Measurements from ENCODE around the gene FBXO44.

Gene FBXO44

DNA sequence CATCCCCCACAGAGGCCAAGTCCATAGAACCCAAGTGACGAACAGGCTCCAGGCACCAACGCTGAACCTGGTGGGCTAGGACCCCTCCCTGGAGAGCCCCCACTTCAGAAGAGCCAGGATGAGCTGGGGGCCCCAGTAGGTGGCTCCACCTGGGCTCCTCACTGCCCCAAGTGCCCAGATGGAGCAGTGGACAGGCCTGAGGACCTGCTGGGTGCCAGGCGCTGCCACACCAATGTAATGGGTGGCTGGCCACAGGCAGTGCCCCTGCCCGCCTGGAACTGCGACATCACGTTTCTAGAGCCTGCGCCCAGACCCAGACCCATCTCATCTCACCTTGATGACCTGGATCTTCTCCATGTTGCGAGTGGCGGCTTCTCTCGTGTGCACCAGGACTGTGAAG, 20.6 kb downstream of the FBXO44 start:
- H3K4me3 ChIP-seq (ENCODE audit: control insufficient read depth, low read depth, low read length), result no peak overlapping the region
- TF ChIP-seq, protein P1, sequence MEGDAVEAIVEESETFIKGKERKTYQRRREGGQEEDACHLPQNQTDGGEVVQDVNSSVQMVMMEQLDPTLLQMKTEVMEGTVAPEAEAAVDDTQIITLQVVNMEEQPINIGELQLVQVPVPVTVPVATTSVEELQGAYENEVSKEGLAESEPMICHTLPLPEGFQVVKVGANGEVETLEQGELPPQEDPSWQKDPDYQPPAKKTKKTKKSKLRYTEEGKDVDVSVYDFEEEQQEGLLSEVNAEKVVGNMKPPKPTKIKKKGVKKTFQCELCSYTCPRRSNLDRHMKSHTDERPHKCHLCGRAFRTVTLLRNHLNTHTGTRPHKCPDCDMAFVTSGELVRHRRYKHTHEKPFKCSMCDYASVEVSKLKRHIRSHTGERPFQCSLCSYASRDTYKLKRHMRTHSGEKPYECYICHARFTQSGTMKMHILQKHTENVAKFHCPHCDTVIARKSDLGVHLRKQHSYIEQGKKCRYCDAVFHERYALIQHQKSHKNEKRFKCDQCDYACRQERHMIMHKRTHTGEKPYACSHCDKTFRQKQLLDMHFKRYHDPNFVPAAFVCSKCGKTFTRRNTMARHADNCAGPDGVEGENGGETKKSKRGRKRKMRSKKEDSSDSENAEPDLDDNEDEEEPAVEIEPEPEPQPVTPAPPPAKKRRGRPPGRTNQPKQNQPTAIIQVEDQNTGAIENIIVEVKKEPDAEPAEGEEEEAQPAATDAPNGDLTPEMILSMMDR (conservative IDR thresholded peaks at IDR 0.05; ENCODE audit: control insufficient read depth, insufficient read depth, low read depth, low read length), result no peak
- DNase-seq (ENCODE audit: low read depth), result no peak

DNA sequence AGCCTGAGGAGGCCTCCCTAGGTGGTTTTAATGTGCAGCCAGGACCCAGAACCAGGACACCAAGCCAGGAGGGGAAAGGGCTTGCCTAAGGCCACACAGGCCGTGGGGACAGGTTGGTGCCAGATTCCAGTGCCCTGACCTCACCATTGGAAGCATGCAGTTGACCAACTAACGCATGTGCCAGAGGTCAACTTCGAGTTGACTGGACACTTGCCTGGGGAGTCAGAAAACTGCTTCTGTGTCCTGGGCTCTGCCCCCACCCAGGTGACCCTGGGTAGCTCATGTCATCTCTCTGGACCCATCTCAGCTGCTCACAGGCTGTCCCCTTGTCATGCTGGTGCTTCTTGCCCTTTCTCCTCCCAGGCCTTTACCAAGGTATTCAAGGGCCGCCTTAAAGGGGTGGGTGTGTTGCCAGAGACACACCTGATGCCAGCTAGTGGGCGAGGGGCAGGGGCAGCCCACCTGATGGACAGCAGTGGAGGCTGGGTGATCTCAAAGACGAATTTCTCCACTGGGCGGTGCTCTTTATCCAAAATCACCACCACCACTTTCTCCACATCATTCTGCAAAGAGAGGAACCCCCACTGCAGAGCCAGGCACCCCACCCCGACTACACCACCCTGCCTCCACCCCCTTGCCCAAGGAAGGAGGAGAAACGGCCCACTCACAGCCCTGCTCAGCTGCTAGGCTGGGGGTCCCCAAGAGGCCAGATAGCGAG, 21.9 kb downstream of the FBXO44 start:
- no peak for DNase-seq (ENCODE audit: low read depth)
- TF ChIP-seq, protein P1 (conservative IDR thresholded peaks at IDR 0.05; ENCODE audit: control insufficient read depth, insufficient read depth, low read depth, low read length), result no peak
- H3K4me3 ChIP-seq (ENCODE audit: control insufficient read depth, low read depth, low read length), result no peak overlapping the region

DNA sequence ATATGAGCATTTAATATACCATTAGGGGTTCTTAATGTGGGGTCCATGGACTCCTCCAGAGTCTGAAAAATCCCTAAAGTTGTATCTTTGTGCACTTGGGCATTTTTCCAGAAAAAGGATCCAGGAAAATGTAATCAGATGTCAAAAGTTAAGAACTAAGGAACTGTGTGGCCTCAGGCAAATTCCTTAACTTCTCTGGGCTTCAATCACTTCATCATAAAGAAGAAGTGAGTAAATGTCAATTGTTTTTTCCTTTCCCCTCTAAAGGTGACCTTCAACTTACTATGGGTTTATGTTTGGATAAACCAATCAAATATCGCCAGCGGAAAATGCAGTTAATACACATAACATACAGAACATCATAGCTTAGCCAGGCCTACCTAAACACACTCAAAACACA, 23.8 kb downstream of the FBXO44 start:
- no peak for DNase-seq (ENCODE audit: low read depth)
- H3K4me3 ChIP-seq (ENCODE audit: control insufficient read depth, low read depth, low read length), result no peak overlapping the region
- TF ChIP-seq, protein P1 (conservative IDR thresholded peaks at IDR 0.05; ENCODE audit: control insufficient read depth, insufficient read depth, low read depth, low read length), result no peak

DNA sequence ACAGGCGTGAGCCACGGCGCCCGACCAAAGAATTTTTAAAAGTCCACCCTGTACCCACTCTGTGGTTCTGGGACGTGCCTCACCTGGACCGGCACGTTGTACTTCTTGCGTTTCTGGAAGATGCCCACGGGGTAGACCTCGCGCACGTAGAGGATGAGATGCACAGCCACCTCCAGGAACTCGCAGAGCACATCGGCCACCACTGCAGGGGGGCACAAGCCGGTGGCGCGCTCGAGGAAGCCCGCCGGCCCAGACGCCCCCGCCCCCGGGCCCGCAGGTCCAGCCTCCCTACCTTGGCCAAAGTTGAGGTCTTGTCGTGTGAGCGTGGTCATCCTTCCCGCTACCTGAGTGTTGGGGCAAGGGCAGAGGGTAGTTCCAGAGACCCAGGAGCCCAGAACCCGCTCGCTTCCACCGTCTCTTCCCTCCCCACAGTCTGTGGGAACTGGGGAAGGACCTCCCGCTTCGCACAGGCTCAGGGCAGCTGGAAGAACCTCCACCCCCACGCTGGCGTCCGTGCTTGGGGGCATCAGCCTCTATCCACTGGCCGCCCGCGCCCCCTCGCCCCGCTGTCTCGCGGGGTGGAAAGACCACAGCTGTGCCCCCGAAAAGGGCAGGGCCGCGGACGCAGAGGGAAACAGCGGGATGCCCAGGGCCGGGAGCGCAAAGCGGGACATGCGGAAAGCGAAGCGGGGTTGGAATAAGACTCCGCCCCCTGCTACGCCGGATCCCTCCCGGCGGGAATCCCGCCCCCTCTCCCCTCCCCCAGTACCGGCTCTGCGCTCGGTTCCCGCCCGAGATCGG, 25.8 kb downstream of the FBXO44 start:
- DNase-seq (ENCODE audit: low read depth), result no peak
- TF ChIP-seq, protein P1 (conservative IDR thresholded peaks at IDR 0.05; ENCODE audit: control insufficient read depth, insufficient read depth, low read depth, low read length), result no peak
- H3K4me3 ChIP-seq (ENCODE audit: control insufficient read depth, low read depth, low read length), result peak overlapping the region; percentile 82

DNA sequence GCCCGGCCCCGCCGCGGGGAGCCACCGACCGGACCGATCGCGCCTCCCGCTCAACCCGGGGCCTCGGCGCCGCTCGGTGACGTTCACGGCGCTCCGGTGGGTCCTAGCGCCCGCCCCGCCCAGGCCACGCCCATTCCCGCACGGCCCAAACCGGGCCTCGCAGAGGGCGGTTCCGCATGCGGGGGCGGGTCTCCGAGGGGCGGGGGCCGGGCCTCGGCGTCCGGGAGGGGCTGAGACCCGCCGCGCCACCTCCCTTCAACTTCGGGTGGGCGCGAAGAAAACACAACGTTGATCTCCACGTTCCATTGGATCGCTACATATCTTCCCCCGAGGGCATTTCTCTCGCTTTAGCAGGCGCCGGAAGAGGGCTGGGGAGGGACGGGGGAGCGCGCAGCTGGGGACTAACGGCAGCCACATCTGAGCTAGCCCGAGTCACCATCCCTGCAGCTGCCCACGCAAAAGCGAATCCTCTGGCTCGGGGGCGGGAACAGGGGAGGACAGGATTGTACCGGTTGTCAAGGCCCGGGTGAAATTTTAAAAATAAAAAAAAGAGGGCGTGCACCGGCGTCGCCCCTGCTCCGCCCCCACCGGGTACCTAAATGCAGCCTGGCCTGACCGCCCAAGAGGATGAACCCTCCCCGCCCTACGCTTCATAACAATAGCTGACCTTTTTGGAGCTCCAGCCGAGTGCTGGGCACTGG, 26.5 kb downstream of the FBXO44 start, which contains the start of gene MAD2L2:
MAD2L2 (minus strand) TSS at position 78 of the 701 bp plus-strand sequence. CDS start 547 bp downstream, outside the sequence.
- peak within 1 kb of the TSS; percentile 82 for H3K4me3 ChIP-seq (ENCODE audit: control insufficient read depth, low read depth, low read length)
- TF ChIP-seq, protein P1 (conservative IDR thresholded peaks at IDR 0.05; ENCODE audit: control insufficient read depth, insufficient read depth, low read depth, low read length), result no peak
- peak; percentile 79 for DNase-seq (ENCODE audit: low read depth)

DNA sequence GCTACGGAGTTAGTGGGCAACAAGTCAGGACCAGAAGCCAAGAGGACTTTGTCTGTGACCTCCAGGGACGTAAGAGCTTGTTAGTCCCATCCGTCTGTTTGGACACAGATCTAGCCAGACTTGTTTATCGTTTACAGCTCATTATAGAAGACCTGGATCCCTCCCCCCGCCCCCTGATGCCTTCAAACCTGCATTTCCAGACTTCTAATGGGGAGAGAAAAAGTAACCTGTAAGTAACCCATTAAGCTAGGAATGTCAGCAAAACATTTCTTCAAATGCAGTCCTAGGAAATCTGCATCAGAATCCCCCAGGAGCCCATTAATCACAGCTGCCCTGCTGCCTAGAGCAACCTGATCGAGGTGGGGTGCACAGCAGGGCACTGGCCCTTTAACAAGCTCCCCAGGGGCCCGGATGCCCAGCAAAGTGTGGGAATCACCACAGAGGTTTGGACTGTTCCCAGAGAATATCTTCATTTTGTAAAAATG, 27.7 kb downstream of the FBXO44 start:
- no peak for DNase-seq (ENCODE audit: low read depth)
- TF ChIP-seq, protein P1 (conservative IDR thresholded peaks at IDR 0.05; ENCODE audit: control insufficient read depth, insufficient read depth, low read depth, low read length), result no peak
- H3K4me3 ChIP-seq (ENCODE audit: control insufficient read depth, low read depth, low read length), result no peak overlapping the region
